Ovary (tissue), 9 donors: ENCODE measurements around the gene NUMBL. TPM values are rescaled to one million over a fixed set of nuclear protein-coding genes. Genes with fewer than 3 reads are reported as not detected.
"Not testable (repeated sequence)": the region's sequence is repeated elsewhere in the genome, so short reads cannot be mapped to it uniquely, and the experiment has no call there.

Experiments used
- DNase-seq, 5 donors: peaks; one replicate each; pipeline ENCODE4 v3.0.0-alpha.2; 2019 to 2020
- H3K27ac ChIP-seq, 2 donors: fragments of 200-600 bp; one replicate each; pipeline versions ENCODE4 v1.5.1 to v1.8.0; 2019 to 2022
- H3K27me3 ChIP-seq: fragments of 200-600 bp; one replicate; pipeline ENCODE4 v1.8.0; 2022
- H3K36me3 ChIP-seq: fragments of 200-600 bp; sonication (generic); one replicate; pipeline ENCODE4 v1.5.1; 2019
- H3K4me1 ChIP-seq: one replicate; pipeline ENCODE4 v1.8.1; 2013; ENCODE audit warnings: mild to moderate bottlenecking, moderate library complexity; ENCODE audit not compliant: insufficient read depth
- H3K4me3 ChIP-seq: fragments of 200-600 bp; sonication (generic); one replicate; pipeline ENCODE4 v1.5.1; 2017
- H3K9me3 ChIP-seq, 2 donors: fragments of 200-600 bp in 1 of 2; sonication (generic) in 1 of 2; one replicate each; pipeline versions ENCODE4 v1.5.1 to v1.8.1; 2013 to 2019; ENCODE audit warnings: mild to moderate bottlenecking in 1 of 2, moderate library complexity in 1 of 2
- EP300 ChIP-seq: sonication (generic); formaldehyde crosslinking; IDR thresholded peaks from one replicate; pipeline ENCODE4 v1.6.1; 2017; ENCODE audit warnings: antibody characterized with exemption
- POLR2A ChIP-seq: fragments of 450-650 bp; IDR thresholded peaks from one replicate; pipeline ENCODE4 v1.6.1; 2017; ENCODE audit warnings: antibody characterized with exemption, mild to moderate bottlenecking, moderate library complexity
- WGBS, 3 donors: extraction: QIAGEN DNeasy Blood & Tissue Kit in 1 of 3; methylation state at CpG; one replicate each; pipeline versions ENCODE4 v1.1.5 to v1.1.7; 2013 to 2017; 5-methylcytosine and 5-hydroxymethylcytosine counted together
- intact Hi-C, 4 donors: fragments of 100-400 bp; cut with DNase I; formaldehyde crosslinking; loops; one replicate each; pipeline versions ENCODE4 v1.11.0 to v1.15.1; 2022 to 2023
- polyA plus RNA-seq, 2 donors: library from polyadenylated mRNA; stranded (reverse); fragments of 200-250 nt in 1 of 2; fragments of 350-450 nt in 1 of 2; fragmentation: Illumina TruSeq in 1 of 2; extraction: RNeasy Lipid Tissue Mini Kit (QIAGEN cat#74804) in 1 of 2; gene quantifications; one replicate each; pipeline ENCODE4 v1.2.3, GENCODE V29; 2013 to 2014
- total RNA-seq, 7 donors: library from RNA; depleted of rRNA in 2 of 7; stranded (reverse); fragments of >200 nt in 2 of 7; fragmentation: NEBNext Ultra II Directional in 3 of 7; extraction: Animal tissue kit (Norgen Biotek cat#: 25700) in 3 of 7; gene quantifications; one replicate each; pipeline versions ENCODE4 v1.1.0 to v1.2.4, GENCODE V29; 2016 to 2023
- TF ChIP-seq, protein P1 (sequence below), 3 donors: fragments of 450-650 bp in 2 of 3; fragments of 200-600 bp in 1 of 3; IDR thresholded peaks; one replicate each; pipeline versions ENCODE4 v1.5.1 to v1.8.0; 2016 to 2022; ENCODE audit warnings: antibody characterized with exemption in 3 of 3, mild to moderate bottlenecking in 1 of 3
- donor health status: DM: no; HTN: no; CAD: no; lungs with moderate emphysema.
- donor health status: DM: no; HTN: no; CAD: no.
- donor health status: Bipolar disorder and iron deficiency.
- donor health status: DM: yes; HTN: yes; CAD: no.
- donor health status: DM: no; HTN: no; CAD: no.
- donor health status: DM: yes; HTN: yes; CAD: no.

Gene NUMBL
- total and polyA plus RNA-seq, 9 donors = 6.7 to 88.9 (median 62.3) TPM

GRCh38 chr19:40735013-40735771, 44.7 kb upstream of the NUMBL start:
- no peak for DNase-seq
- H3K4me1 ChIP-seq = peaks cover 2% of the 10 kb centered on the region
- H3K9me3 ChIP-seq = no peaks in the 10 kb centered on the region
- H3K4me3 ChIP-seq = no peak overlapping the region
- intact Hi-C loops = no loop called here
- no peak overlapping the region for H3K27ac ChIP-seq
- TF ChIP-seq, protein P1, sequence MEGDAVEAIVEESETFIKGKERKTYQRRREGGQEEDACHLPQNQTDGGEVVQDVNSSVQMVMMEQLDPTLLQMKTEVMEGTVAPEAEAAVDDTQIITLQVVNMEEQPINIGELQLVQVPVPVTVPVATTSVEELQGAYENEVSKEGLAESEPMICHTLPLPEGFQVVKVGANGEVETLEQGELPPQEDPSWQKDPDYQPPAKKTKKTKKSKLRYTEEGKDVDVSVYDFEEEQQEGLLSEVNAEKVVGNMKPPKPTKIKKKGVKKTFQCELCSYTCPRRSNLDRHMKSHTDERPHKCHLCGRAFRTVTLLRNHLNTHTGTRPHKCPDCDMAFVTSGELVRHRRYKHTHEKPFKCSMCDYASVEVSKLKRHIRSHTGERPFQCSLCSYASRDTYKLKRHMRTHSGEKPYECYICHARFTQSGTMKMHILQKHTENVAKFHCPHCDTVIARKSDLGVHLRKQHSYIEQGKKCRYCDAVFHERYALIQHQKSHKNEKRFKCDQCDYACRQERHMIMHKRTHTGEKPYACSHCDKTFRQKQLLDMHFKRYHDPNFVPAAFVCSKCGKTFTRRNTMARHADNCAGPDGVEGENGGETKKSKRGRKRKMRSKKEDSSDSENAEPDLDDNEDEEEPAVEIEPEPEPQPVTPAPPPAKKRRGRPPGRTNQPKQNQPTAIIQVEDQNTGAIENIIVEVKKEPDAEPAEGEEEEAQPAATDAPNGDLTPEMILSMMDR (IDR thresholded peaks at IDR 0.05) = no peak
- TF ChIP-seq EP300 = no peak
- TF ChIP-seq POLR2A = no peak
- H3K27me3 ChIP-seq = no peaks in the 10 kb centered on the region
- 87 to 90% (median 89%) methylated on average over 11 of the region's 11 CpGs for WGBS, 3 donors
- H3K36me3 ChIP-seq = no peaks in the 10 kb centered on the region

- no peaks in the 10 kb centered on the region for H3K36me3 ChIP-seq
- TF ChIP-seq POLR2A (no peak), EP300 (no peak)
- TF ChIP-seq, protein P1 (IDR thresholded peaks at IDR 0.05) = no peak
- no peak overlapping the region for H3K4me3 ChIP-seq
- H3K9me3 ChIP-seq = no peaks in the 10 kb centered on the region
- no peaks in the 10 kb centered on the region for H3K4me1 ChIP-seq
- intact Hi-C loops = no loop called here
- H3K27ac ChIP-seq = no peak overlapping the region
- WGBS, 3 donors = 92% methylated on average over 13 of the region's 13 CpGs
- H3K27me3 ChIP-seq = no peaks in the 10 kb centered on the region
- DNase-seq = no peak
These were observed 42.7 kb upstream of the NUMBL start for GRCh38 chr19:40733149-40733548.

- DNase-seq, H3K4me3 ChIP-seq, H3K27me3 ChIP-seq, intact Hi-C loops, H3K4me1 ChIP-seq, H3K27ac ChIP-seq, H3K36me3 ChIP-seq, H3K9me3 ChIP-seq: not testable (repeated sequence)
- WGBS, 3 donors = 92 to 95% (median 94%) methylated on average over 16 of the region's 16 CpGs
These were observed 41.9 kb upstream of the NUMBL start for GRCh38 chr19:40732304-40732703.

DNA sequence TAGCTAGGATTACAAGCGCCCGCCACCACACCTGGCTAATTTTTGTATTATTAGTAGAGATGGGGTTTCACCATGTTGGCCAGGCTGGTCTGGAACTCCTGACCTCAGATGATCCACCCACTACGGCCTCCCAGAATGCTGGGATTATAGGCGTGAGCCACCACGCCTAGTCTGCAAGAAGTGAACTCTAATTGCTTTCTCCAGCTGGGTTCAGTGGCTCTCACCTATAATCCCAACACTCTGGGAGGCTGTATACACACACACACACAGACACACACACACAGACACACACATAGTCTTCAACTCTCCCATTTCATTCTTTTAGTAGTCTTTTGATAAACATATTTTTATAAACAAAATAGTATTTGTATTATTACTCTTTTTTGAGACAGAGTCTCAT, 39.6 kb upstream of the NUMBL start:
- H3K9me3 ChIP-seq, H3K27me3 ChIP-seq, H3K4me3 ChIP-seq, H3K27ac ChIP-seq, H3K4me1 ChIP-seq, DNase-seq, intact Hi-C loops, H3K36me3 ChIP-seq: not testable (repeated sequence)
- 92 to 99% (median 93%) methylated on average over 5 of the region's 5 CpGs for WGBS, 3 donors

DNA sequence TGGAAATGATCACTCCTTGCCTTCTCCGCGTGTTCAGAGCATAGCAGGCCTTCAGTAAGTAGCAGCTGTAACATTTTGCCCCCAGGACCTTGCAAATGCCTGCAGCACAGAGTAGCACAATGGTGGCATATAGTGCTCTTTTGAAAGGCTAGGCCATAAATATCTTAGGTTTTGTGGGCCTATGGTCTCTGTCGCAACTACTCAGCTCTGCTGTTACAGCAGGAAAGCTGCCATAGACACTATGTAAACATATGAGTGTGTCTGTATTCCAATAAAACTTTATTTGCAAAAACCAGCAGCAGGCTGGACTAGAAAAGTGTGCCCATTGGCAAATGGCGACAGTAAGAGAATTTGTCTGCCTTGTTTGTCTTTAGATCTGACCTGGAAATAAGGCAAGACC, 35.8 kb upstream of the NUMBL start:
- TF ChIP-seq, protein P1 (IDR thresholded peaks at IDR 0.05) = no peak
- TF ChIP-seq POLR2A = no peak
- TF ChIP-seq EP300 = no peak
- no peaks in the 10 kb centered on the region for H3K27me3 ChIP-seq
- no peaks in the 10 kb centered on the region for H3K36me3 ChIP-seq
- 96 to 98% (median 98%) methylated on average over 4 of the region's 4 CpGs for WGBS, 3 donors
- no peak overlapping the region for H3K27ac ChIP-seq
- intact Hi-C loops = no loop called here
- no peaks in the 10 kb centered on the region for H3K4me1 ChIP-seq
- no peak for DNase-seq
- no peak overlapping the region for H3K4me3 ChIP-seq
- no peaks in the 10 kb centered on the region for H3K9me3 ChIP-seq
